HepG2 (cell line): ENCODE results near the gene HTRA1. TPM values are rescaled to one million over a fixed set of nuclear protein-coding genes. Genes with fewer than 3 reads are reported as not detected.

Experiments
- ATAC-seq: fragments of 200-7000 bp; cut with Tn5 transposase; 3 replicates; pipeline ENCODE4 v1.9.1; 2020; ENCODE audit warnings: mild to moderate bottlenecking, moderate library complexity
- BruUV-seq: library from RNA; stranded (reverse); fragments of 400-500 nt; replicated peaks from 2 replicates; lab custom pipeline; 2021; lab: Mats Ljungman, UMichigan
- CTCF ChIA-PET: fragments of 300-600 bp; formaldehyde crosslinking; extraction: SDS; loops from one replicate; lab custom pipeline; 2021; ENCODE audit warnings: low total read pairs, inconsistent platforms, low intra/inter-chr PET ratio; lab: Yijun Ruan, JAX
- POLR2A ChIA-PET: fragments of 350-600 bp; sonication (Branson Sonifier 250); formaldehyde crosslinking; loops from one replicate; lab custom pipeline; 2020; ENCODE audit warnings: antibody characterized with exemption, inconsistent platforms; lab: Yijun Ruan, JAX
- DNase-seq: peaks from one replicate; pipeline ENCODE4 v3.0.0-alpha.2; 2015; ENCODE audit warnings: low spot score
- FAIRE-seq: peaks from 3 replicates; lab custom pipeline; 2011; peaks lifted over from hg19 to GRCh38; lab: Jason Lieb, UNC
- H2AFZ ChIP-seq: one replicate; pipeline ENCODE4 v1.6.1; 2011; ENCODE audit warnings: low read length, inconsistent platforms
- H3K27ac ChIP-seq: fragments of 300-600 bp; 3 replicates; pipeline ENCODE4 v1.8.0; 2011; ENCODE audit warnings: mixed run types, mild to moderate bottlenecking, mixed read lengths, low read length, inconsistent platforms; ENCODE audit not compliant: insufficient read depth; ENCODE audit errors: extremely low read length
- H3K27me3 ChIP-seq, 2 experiments: fragments of 200-600 bp in 1 of 2; 2 replicates in 1 of 2; 3 replicates in 1 of 2; pipeline versions ENCODE4 v1.6.0 to v1.8.0; 2011; ENCODE audit warnings: low read length in 2 of 2, mild to moderate bottlenecking in 2 of 2, moderate library complexity in 2 of 2, inconsistent platforms in 1 of 2; ENCODE audit not compliant: insufficient read depth in 2 of 2, control insufficient read depth in 1 of 2
- H3K36me3 ChIP-seq, 2 experiments: fragments of 200-600 bp in 1 of 2; replicated peaks in 1 of 2; 2 replicates in 1 of 2; 3 replicates in 1 of 2; pipeline versions ENCODE4 v1.5.1 to v1.8.0; 2011; ENCODE audit warnings: low read length in 2 of 2, inconsistent platforms in 1 of 2; ENCODE audit not compliant: insufficient read depth in 2 of 2, control insufficient read depth in 1 of 2
- H3K4me1 ChIP-seq: 2 replicates; pipeline ENCODE4 v1.5.1; 2012; ENCODE audit warnings: low read length, inconsistent platforms; ENCODE audit not compliant: insufficient read depth
- H3K4me2 ChIP-seq: 2 replicates; pipeline ENCODE4 v1.6.0; 2011; ENCODE audit warnings: low read depth, low read length, inconsistent platforms
- H3K4me3 ChIP-seq, 3 experiments: fragments of 200-600 bp in 1 of 3; sonication (generic), shearing (Covaris generic) in 1 of 3; replicated peaks in 1 of 3; 2 replicates each; pipeline ENCODE4 v1.5.1; 2011 to 2016; ENCODE audit warnings: low read length in 3 of 3, inconsistent platforms in 2 of 3, low read depth in 2 of 3, mild to moderate bottlenecking in 2 of 3, control low read depth in 1 of 3, mixed read lengths in 1 of 3; ENCODE audit not compliant: insufficient read depth in 1 of 3
- H3K79me2 ChIP-seq: one replicate; pipeline ENCODE4 v1.6.1; 2011; ENCODE audit warnings: low read length, inconsistent platforms; ENCODE audit not compliant: insufficient read depth
- H3K9ac ChIP-seq: 2 replicates; pipeline ENCODE4 v1.6.0; 2011; ENCODE audit warnings: mild to moderate bottlenecking, low read depth, low read length, inconsistent platforms; ENCODE audit not compliant: insufficient read depth
- H3K9me3 ChIP-seq: 2 replicates; pipeline ENCODE4 v1.5.1; 2012; ENCODE audit warnings: mild to moderate bottlenecking, low read length
- H4K20me1 ChIP-seq: 2 replicates; pipeline ENCODE4 v1.6.0; 2011; ENCODE audit warnings: inconsistent platforms, mild to moderate bottlenecking, low read length, moderate library complexity; ENCODE audit not compliant: insufficient read depth
- GATA4 ChIP-seq: sonication (generic); IDR thresholded peaks from 2 replicates; pipeline ENCODE4 v1.6.1; 2016; ENCODE audit warnings: antibody characterized with exemption, low read depth, borderline replicate concordance
- GPBP1L1 ChIP-seq: sonication (generic); formaldehyde crosslinking; IDR thresholded peaks from 2 replicates; pipeline ENCODE4 v1.5.0; 2020; ENCODE audit warnings: mild to moderate bottlenecking, missing genetic modification reagents
- GRHL1 ChIP-seq: sonication (generic); formaldehyde crosslinking; conservative IDR thresholded peaks from 2 replicates; pipeline ENCODE4 v1.8.0; 2022; ENCODE audit warnings: missing genetic modification reagents
- KIAA2018 ChIP-seq: sonication (generic); formaldehyde crosslinking; IDR thresholded peaks from 2 replicates; pipeline ENCODE4 v1.5.0; 2020; ENCODE audit warnings: mild to moderate bottlenecking, missing genetic modification reagents, borderline replicate concordance
- MIXL1 ChIP-seq: IDR thresholded peaks from 2 replicates; pipeline ENCODE4 v1.6.1; 2016
- TAF15 ChIP-seq: fragments of 200-400 bp; formaldehyde crosslinking; IDR thresholded peaks from one replicate; pipeline ENCODE4 v1.6.1; 2018; ENCODE audit warnings: mild to moderate bottlenecking, low read depth, low read length; ENCODE audit not compliant: poor library complexity, severe bottlenecking
- THAP8 ChIP-seq: sonication (generic); formaldehyde crosslinking; IDR thresholded peaks from 2 replicates; pipeline ENCODE4 v1.5.1; 2020; ENCODE audit warnings: missing genetic modification reagents, mild to moderate bottlenecking, borderline replicate concordance
- TOPORS ChIP-seq: sonication (generic); formaldehyde crosslinking; IDR thresholded peaks from 2 replicates; pipeline ENCODE4 v1.8.0; 2023; ENCODE audit warnings: mild to moderate bottlenecking, missing genetic modification reagents
- ZNF329 ChIP-seq: sonication (generic); formaldehyde crosslinking; IDR thresholded peaks from 2 replicates; pipeline ENCODE4 v1.9.0; 2021; ENCODE audit warnings: low read depth, mild to moderate bottlenecking, missing genetic modification reagents
- ZNF530 ChIP-seq: sonication (generic); formaldehyde crosslinking; IDR thresholded peaks from 2 replicates; pipeline ENCODE4 v1.5.0; 2020; ENCODE audit warnings: low read depth, mild to moderate bottlenecking, missing genetic modification reagents
- WGBS: methylation state at CpG from one replicate; pipeline ENCODE4 v1.1.6; 2017; ENCODE audit warnings: low lambda C conversion rate; 5-methylcytosine and 5-hydroxymethylcytosine counted together
- in situ Hi-C: cut with HindIII; loops from 2 replicates; pipeline ENCODE4 v1.10.0; 2017; ENCODE audit warnings: low pct_unique_long_range_greater_than_20kb; ENCODE audit not compliant: extremely low pct_ligation_motif_present
- intact Hi-C: fragments of 100-400 bp; cut with micrococcal nuclease; formaldehyde crosslinking; loops from one replicate; pipeline ENCODE4 v1.10.0; 2022; ENCODE audit not compliant: unreplicated experiment
- polyA plus RNA-seq, 8 experiments: library from polyadenylated mRNA; depleted of rRNA in 3 of 8; stranded (reverse) in 7 of 8; unstranded in 1 of 8; fragments of >200 nt; fragmentation: Illumina TruSeq in 4 of 8; extraction: Trizol in 4 of 8; gene quantifications; 2 replicates each; pipeline versions ENCODE4 v1.2.1 to v1.2.3, GENCODE V29; 2011 to 2016; ENCODE audit warnings: low read depth in 4 of 8, missing spikeins in 1 of 8, mixed read lengths in 1 of 8; ENCODE audit not compliant: insufficient read depth in 1 of 8
- total RNA-seq, 5 experiments: library from RNA; depleted of rRNA; stranded (reverse); fragments of >200 nt; fragmentation: Illumina TruSeq; extraction: Trizol; gene quantifications; 2 replicates each; pipeline ENCODE4 v1.2.3, GENCODE V29; 2016; ENCODE audit warnings: low read depth in 1 of 5

The HTRA1 gene
- total and polyA plus RNA-seq, 2 of the 13 experiments (the other 11 are each of a cell fraction or from before 2014, with no cell fraction given) = 0.11 to 0.40 TPM

- Histone ChIP-seq H3K4me1 (0 out of 2 replicates have a peak, but pooled peaks cover 8% of the 10 kb centered on the region), H3K27ac (no peak overlapping the region), H3K9ac (no peak overlapping the region), H3K9me3 (no peaks in the 10 kb centered on the region), H3K27me3 (peaks cover 3 to 59% of the 10 kb centered on the region in 2 experiments; a peak in 4 of 5 replicates), H2AFZ (no peak overlapping the region), H3K79me2 (no peaks in the 10 kb centered on the region), H3K36me3 (no peaks in the 10 kb centered on the region), H4K20me1 (no peaks in the 10 kb centered on the region), H3K4me2 (peak overlapping the region; percentile 6; the same call in 1 of the 2 replicates), H3K4me3 (no peak overlapping the region)
- POLR2A ChIA-PET = no interaction called here
- BruUV-seq = no TSS peak
- ATAC-seq (peak; percentile 42; the same call in 2 of the 3 replicates), DNase-seq (no peak), FAIRE-seq (no peak)
- intact Hi-C loops (no loop called here), in situ Hi-C loops (no loop called here)
- CTCF ChIA-PET = no interaction called here
- 22% methylated on average over 12 of the region's 16 CpGs for WGBS
- TF ChIP-seq TAF15 (no peak), MIXL1 (CRISPR knock-in tag) (no peak), GATA4 (no peak), GPBP1L1 (CRISPR knock-in tag) (no peak), GRHL1 (CRISPR knock-in tag) (no peak), ZNF530 (CRISPR knock-in tag) (no peak), ZNF329 (no peak), THAP8 (CRISPR knock-in tag) (no peak), TOPORS (CRISPR knock-in tag) (no peak), KIAA2018 (CRISPR knock-in tag) (no peak)
These were observed 14.4 kb downstream of the HTRA1 start for GRCh38 chr10:122475591-122476332.
